Measurements from ENCODE around the gene MRPL45. TPM values are rescaled to one million over a fixed set of nuclear protein-coding genes. Genes with fewer than 3 reads are reported as not detected.

MRPL45 gene
- total and polyA plus RNA-seq, 2 donors (not counting 3 experiments of a cell fraction or from before 2014, with no cell fraction given) = 41.2 to 45.5 TPM

DNA sequence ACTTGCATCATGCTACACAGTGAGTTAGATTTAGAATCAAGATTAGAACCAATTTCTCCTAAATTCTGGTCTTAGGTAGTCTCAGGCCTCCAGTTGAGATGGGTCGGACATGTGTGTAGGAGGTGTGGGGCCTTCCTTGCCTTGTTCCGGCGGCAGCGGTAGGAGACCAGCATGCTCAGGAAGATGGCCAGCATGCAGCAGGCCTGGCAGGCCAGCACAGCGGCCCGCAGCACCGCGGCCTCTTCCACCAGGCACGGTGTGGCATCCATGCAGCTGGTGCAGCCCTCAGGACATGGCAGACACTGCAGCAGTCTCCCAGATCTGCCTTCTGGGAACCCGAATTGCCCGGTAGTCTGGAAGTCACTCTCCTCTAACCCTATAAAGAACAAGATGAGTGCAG lies 39.9 kb downstream of the MRPL45 start:
- H2AFZ ChIP-seq (ENCODE audit: low read depth, low read length) = no peak overlapping the region
- no peak overlapping the region for H3K4me2 ChIP-seq (ENCODE audit: insufficient read depth, low read length)
- no peak overlapping the region for H3K27ac ChIP-seq (ENCODE audit: insufficient read depth, low read depth, low read length)
- FAIRE-seq (no peak), DNase-seq (ENCODE audit: low read depth, low spot score) (no peak)
- no peaks in the 10 kb centered on the region for H3K4me1 ChIP-seq (ENCODE audit: control insufficient read depth, extremely low read depth, insufficient read depth, low read length)
- H3K9ac ChIP-seq (replicated peaks; ENCODE audit: extremely low read depth, insufficient read depth, low read length) = no peak overlapping the region
- intact Hi-C loops (cut with micrococcal nuclease) (no loop called here), dilution Hi-C loops (cut with MboI; ENCODE audit: extremely low pct_ligation_motif_present, low sequenced_read_pairs) (no loop called here)
- H3K9me1 ChIP-seq (replicated peaks; ENCODE audit: control insufficient read depth, extremely low read depth, insufficient read depth, low read length) = no peaks in the 10 kb centered on the region
- no peaks in the 10 kb centered on the region for H3K36me3 ChIP-seq (ENCODE audit: control insufficient read depth in 2 of 2, extremely low read depth in 1 of 2, insufficient read depth in 2 of 2, low read length in 2 of 2)
- no peaks in the 10 kb centered on the region for H4K20me1 ChIP-seq (replicated peaks; ENCODE audit: control insufficient read depth, extremely low read depth, insufficient read depth, low read length)
- no peaks in the 10 kb centered on the region for H3K79me2 ChIP-seq (ENCODE audit: control insufficient read depth, insufficient read depth, low read length)
- TF ChIP-seq EZH2 (IDR thresholded peaks at IDR 0.05; ENCODE audit: borderline replicate concordance, low read depth, low read length, severe bottlenecking) (no peak), POLR2A (IDR thresholded peaks at IDR 0.05; ENCODE audit: low read depth, low read length) (no peak), POLR2AphosphoS5 (IDR thresholded peaks at IDR 0.05; ENCODE audit: insufficient read depth, low read depth, low read length) (no peak), JUN (IDR thresholded peaks at IDR 0.05; ENCODE audit: borderline replicate concordance, insufficient read depth, insufficient read length, low read depth) (no peak)
- TF ChIP-seq, protein P1, sequence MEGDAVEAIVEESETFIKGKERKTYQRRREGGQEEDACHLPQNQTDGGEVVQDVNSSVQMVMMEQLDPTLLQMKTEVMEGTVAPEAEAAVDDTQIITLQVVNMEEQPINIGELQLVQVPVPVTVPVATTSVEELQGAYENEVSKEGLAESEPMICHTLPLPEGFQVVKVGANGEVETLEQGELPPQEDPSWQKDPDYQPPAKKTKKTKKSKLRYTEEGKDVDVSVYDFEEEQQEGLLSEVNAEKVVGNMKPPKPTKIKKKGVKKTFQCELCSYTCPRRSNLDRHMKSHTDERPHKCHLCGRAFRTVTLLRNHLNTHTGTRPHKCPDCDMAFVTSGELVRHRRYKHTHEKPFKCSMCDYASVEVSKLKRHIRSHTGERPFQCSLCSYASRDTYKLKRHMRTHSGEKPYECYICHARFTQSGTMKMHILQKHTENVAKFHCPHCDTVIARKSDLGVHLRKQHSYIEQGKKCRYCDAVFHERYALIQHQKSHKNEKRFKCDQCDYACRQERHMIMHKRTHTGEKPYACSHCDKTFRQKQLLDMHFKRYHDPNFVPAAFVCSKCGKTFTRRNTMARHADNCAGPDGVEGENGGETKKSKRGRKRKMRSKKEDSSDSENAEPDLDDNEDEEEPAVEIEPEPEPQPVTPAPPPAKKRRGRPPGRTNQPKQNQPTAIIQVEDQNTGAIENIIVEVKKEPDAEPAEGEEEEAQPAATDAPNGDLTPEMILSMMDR (IDR thresholded peaks at IDR 0.05; ENCODE audit: extremely low read depth in 1 of 2, insufficient read depth in 1 of 2, low read depth in 1 of 2, low read length in 2 of 2) = no peak
- no TSS peak for BruUV-seq (replicated peaks)
- POLR2A ChIA-PET = no interaction called here
- no peak overlapping the region for H3K4me3 ChIP-seq (replicated peaks in 1 of 3; ENCODE audit: insufficient read depth in 1 of 3, low read depth in 1 of 3, low read length in 3 of 3)
- CTCF ChIA-PET = interaction anchor here (1.3 to 6.5 kb wide), 3 partner anchors 12 to 76 kb away, joined by 3 to 63 read pairs (median 42); no protein-coding TSS in a partner anchor
- H3K27me3 ChIP-seq (ENCODE audit: control insufficient read depth in 2 of 2, insufficient read depth in 2 of 2, low read length in 2 of 2) = no peaks in the 10 kb centered on the region
- no peaks in the 10 kb centered on the region for H3K9me3 ChIP-seq (replicated peaks; ENCODE audit: control insufficient read depth, insufficient read depth, low read length)

DNA sequence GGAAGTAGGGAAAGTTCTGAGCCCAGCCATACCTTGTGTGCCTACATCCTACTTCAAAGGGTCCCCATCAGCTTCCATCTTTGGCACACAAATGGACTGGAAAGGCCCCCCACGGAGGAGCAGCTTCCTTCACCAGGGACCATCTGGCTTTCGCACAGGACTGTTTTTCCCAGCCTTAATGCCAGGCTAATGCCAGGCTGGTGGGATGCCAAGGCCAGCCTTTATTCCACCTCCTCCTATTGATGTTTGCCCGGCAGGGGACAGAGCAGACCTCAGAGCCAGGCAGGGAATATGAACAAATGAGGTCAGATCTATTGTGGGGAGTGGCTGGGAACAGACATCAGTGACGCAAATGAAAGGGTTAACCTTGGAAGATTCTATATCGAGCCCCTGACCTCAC lies 41.1 kb downstream of the MRPL45 start:
- Histone ChIP-seq H3K9ac (replicated peaks; ENCODE audit: extremely low read depth, insufficient read depth, low read length) (no peak overlapping the region), H3K4me1 (ENCODE audit: control insufficient read depth, extremely low read depth, insufficient read depth, low read length) (no peaks in the 10 kb centered on the region), H4K20me1 (replicated peaks; ENCODE audit: control insufficient read depth, extremely low read depth, insufficient read depth, low read length) (no peaks in the 10 kb centered on the region), H3K27me3 (ENCODE audit: control insufficient read depth in 2 of 2, insufficient read depth in 2 of 2, low read length in 2 of 2) (no peaks in the 10 kb centered on the region), H3K4me2 (ENCODE audit: insufficient read depth, low read length) (no peak overlapping the region), H3K79me2 (ENCODE audit: control insufficient read depth, insufficient read depth, low read length) (no peaks in the 10 kb centered on the region), H3K27ac (ENCODE audit: insufficient read depth, low read depth, low read length) (no peak overlapping the region), H3K36me3 (ENCODE audit: control insufficient read depth in 2 of 2, extremely low read depth in 1 of 2, insufficient read depth in 2 of 2, low read length in 2 of 2) (no peaks in the 10 kb centered on the region), H3K4me3 (replicated peaks in 1 of 3; ENCODE audit: insufficient read depth in 1 of 3, low read depth in 1 of 3, low read length in 3 of 3) (no peak overlapping the region), H2AFZ (ENCODE audit: low read depth, low read length) (no peak overlapping the region), H3K9me3 (replicated peaks; ENCODE audit: control insufficient read depth, insufficient read depth, low read length) (no peaks in the 10 kb centered on the region), H3K9me1 (replicated peaks; ENCODE audit: control insufficient read depth, extremely low read depth, insufficient read depth, low read length) (no peaks in the 10 kb centered on the region)
- intact Hi-C loops (cut with micrococcal nuclease) = no loop called here
- dilution Hi-C loops (cut with MboI; ENCODE audit: extremely low pct_ligation_motif_present, low sequenced_read_pairs) = no loop called here
- DNase-seq (ENCODE audit: low read depth, low spot score) (no peak), FAIRE-seq (no peak)
- no peak for TF ChIP-seq POLR2A (IDR thresholded peaks at IDR 0.05; ENCODE audit: low read depth, low read length)
- no peak for TF ChIP-seq MYC (IDR thresholded peaks at IDR 0.05; ENCODE audit: low read depth, low read length)
- no peak for TF ChIP-seq POLR2AphosphoS5 (IDR thresholded peaks at IDR 0.05; ENCODE audit: insufficient read depth, low read depth, low read length)
- TF ChIP-seq, protein P1 (IDR thresholded peaks at IDR 0.05; ENCODE audit: extremely low read depth in 1 of 2, insufficient read depth in 1 of 2, low read depth in 1 of 2, low read length in 2 of 2) = no peak
- TF ChIP-seq FOS (IDR thresholded peaks at IDR 0.05; ENCODE audit: borderline replicate concordance, insufficient read depth, low read length) = no peak
- TF ChIP-seq JUN (IDR thresholded peaks at IDR 0.05; ENCODE audit: borderline replicate concordance, insufficient read depth, insufficient read length, low read depth) = no peak
- TF ChIP-seq, protein P2, sequence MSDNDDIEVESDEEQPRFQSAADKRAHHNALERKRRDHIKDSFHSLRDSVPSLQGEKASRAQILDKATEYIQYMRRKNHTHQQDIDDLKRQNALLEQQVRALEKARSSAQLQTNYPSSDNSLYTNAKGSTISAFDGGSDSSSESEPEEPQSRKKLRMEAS (IDR thresholded peaks at IDR 0.05; ENCODE audit: insufficient read depth, insufficient read length) = no peak
- ChIA-PET POLR2A (no interaction called here), CTCF (interaction anchor here (0.6 to 3.3 kb wide), 3 partner anchors 9 to 16 kb away, joined by 3 to 21 read pairs (median 8); no protein-coding TSS in a partner anchor)
- no TSS peak for BruUV-seq (replicated peaks)

Measured in endothelial cell of umbilical vein (primary cell).